HG02610 (cell line): ENCODE results near the gene NDST1.

Experiments used
- ATAC-seq: cut with Tn5 transposase; IDR thresholded peaks from one replicate; pipeline ENCODE4 v1.9.1; 2021; ENCODE audit warnings: mild to moderate bottlenecking, moderate library complexity; ENCODE audit not compliant: unreplicated experiment

Gene NDST1

GRCh38 chr5:150521939-150522503 is 14.1 kb downstream of the NDST1 start:
- ATAC-seq: no peak

GRCh38 chr5:150522504-150523414 is 14.8 kb downstream of the NDST1 start:
- no peak for ATAC-seq

GRCh38 chr5:150523472-150524350 is 15.8 kb downstream of the NDST1 start:
- no peak for ATAC-seq

- ATAC-seq: no peak
These were observed 17.2 kb downstream of the NDST1 start for GRCh38 chr5:150525163-150525562.

- ATAC-seq: no peak
These were observed 17.9 kb downstream of the NDST1 start for GRCh38 chr5:150525781-150526180.

- ATAC-seq: no peak
These were observed 19.1 kb downstream of the NDST1 start for GRCh38 chr5:150527038-150527437.

- ATAC-seq: no peak
These were observed 19.9 kb downstream of the NDST1 start for GRCh38 chr5:150527808-150528207.

GRCh38 chr5:150528924-150529546 is 21.1 kb downstream of the NDST1 start:
- no peak for ATAC-seq

- ATAC-seq: no peak
These were observed 21.6 kb downstream of the NDST1 start for GRCh38 chr5:150529555-150529954.

- ATAC-seq: no peak
These were observed 22.5 kb downstream of the NDST1 start for GRCh38 chr5:150530423-150530822.

GRCh38 chr5:150530951-150531588 is 23.1 kb downstream of the NDST1 start:
- no peak for ATAC-seq

GRCh38 chr5:150531686-150532085 is 23.8 kb downstream of the NDST1 start:
- ATAC-seq: no peak

GRCh38 chr5:150532151-150532550 is 24.2 kb downstream of the NDST1 start:
- no peak for ATAC-seq

GRCh38 chr5:150532996-150533395 is 25.1 kb downstream of the NDST1 start:
- no peak for ATAC-seq

- no peak for ATAC-seq
These were observed 26.9 kb downstream of the NDST1 start for GRCh38 chr5:150534811-150535210.

- no peak for ATAC-seq
These were observed 27.7 kb downstream of the NDST1 start for GRCh38 chr5:150535611-150536010.

GRCh38 chr5:150538007-150538917 is 30.3 kb downstream of the NDST1 start:
- no peak for ATAC-seq

- ATAC-seq: no peak
These were observed 31.3 kb downstream of the NDST1 start for GRCh38 chr5:150539206-150539605.

- ATAC-seq: no peak
These were observed 32.1 kb downstream of the NDST1 start for GRCh38 chr5:150540042-150540441.
